B cell (primary cell): ENCODE measurements around the gene CD177.

ENCODE experiments used
- CTCF ChIP-seq: fragments of 200-600 bp; IDR thresholded peaks from one replicate; pipeline ENCODE4 v1.8.0; 2022; ENCODE audit warnings: antibody characterized with exemption, mild to moderate bottlenecking
- EZH2 ChIP-seq: IDR thresholded peaks from 2 replicates; pipeline ENCODE4 v1.6.1; 2012; ENCODE audit warnings: borderline replicate concordance, low read depth, mild to moderate bottlenecking, moderate library complexity, low read length; ENCODE audit not compliant: insufficient read depth, poor library complexity, severe bottlenecking

DNA sequence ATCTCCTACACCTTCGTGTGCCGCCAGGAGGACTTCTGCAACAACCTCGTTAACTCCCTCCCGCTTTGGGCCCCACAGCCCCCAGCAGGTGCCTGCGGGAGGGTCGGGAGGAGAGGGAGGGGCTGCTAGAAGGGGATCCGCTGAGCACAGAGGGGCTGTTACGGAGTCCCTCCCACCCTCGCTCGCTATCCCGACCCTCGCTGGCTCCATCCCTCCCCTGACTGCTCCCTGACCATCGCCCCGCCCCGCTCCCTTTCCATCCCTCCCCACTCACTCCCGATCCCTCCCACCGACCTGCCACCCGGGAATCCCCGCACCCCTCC lies 780 bp downstream of the CD177 start:
- TF ChIP-seq CTCF (no peak), EZH2 (no peak)
